GM18870 (cell line): ENCODE data around the gene SH2D4B.
A peak's percentile ranks its signal among the peaks of the same experiment; 100 is the strongest.

Experiments
- ATAC-seq: cut with Tn5 transposase; IDR thresholded peaks from one replicate; pipeline ENCODE4 v1.9.1; 2021; ENCODE audit warnings: moderate library complexity; ENCODE audit not compliant: unreplicated experiment

Gene SH2D4B

GRCh38 chr10:80537736-80538480 lies at the start of gene SH2D4B:
Gene SH2D4B, plus strand, starts transcription at chr10:80537902. Its CDS starts 430 bp downstream, at chr10:80538332.
- no peak for ATAC-seq

GRCh38 chr10:80488539-80489066 lies 49.1 kb upstream of the SH2D4B start:
- ATAC-seq, result no peak

DNA sequence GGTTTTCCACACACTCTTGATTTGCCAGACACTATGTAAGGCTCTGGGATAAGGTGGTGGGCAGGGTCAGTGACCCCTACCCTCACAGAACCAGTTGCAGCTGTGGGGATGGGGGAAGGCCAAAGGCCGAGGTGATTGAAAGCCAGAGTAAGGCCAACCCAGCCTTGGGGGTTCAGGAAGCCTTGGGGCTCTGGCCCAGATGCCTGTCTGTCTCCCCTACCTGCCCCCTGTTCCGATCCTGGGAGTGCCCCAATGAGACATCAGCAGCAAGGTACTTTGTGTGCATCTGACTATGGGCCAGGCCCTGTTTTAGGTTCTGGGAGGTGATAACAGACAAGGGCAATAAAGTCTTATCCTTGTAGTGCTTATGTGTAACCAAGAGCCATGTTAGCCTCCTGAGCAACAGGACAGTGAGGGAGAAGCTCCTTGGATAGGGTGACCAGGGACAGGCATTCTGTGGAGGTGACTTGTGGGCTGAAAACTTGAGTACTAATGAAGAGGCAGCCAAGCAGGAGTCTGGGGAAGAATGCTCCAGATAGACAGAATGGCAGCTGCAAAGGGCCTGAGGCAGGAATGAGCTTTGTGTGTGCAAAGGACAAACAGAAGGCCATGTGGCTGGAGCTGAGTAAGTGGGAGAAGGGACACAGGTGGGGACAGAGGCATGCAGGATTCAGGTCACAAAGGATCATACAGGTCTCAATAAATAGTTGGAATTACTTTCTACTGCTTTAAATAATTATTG lies 48.2 kb upstream of the SH2D4B start:
- no peak for ATAC-seq

- ATAC-seq, result no peak
Measured at GRCh38 chr10:80491251-80492102, 46.2 kb upstream of the SH2D4B start.

DNA sequence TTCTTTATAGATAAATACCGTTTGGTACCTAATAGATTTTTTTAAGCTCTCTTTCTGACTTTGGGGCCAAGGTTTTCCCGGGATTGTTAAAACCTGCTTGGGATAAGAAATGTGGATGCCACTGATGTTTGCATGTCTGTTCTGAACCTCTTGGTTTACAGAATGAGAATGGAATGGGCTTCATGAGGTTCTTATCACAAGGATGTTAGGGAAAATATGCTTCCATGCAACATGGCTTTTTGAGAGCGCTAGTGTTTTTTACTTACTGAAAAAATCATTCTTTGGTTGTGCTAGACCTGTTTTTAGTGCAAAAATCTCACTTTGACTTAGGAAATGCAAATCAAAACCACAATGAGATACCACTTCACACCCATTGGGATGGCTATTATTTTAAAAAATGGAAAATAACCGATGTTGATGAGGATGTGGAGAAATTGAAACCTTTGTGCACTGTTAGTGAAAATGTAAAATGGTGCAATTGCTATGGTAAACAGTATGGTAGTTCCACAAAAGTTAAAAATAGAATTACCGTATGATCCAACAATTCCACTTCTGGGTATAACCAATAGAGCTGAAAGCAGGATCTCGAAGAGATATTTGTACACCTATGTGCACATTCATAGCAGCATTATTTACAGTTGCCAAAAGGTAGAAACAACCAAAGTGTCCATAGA lies 44.7 kb upstream of the SH2D4B start:
- ATAC-seq, result peak; percentile 28

DNA sequence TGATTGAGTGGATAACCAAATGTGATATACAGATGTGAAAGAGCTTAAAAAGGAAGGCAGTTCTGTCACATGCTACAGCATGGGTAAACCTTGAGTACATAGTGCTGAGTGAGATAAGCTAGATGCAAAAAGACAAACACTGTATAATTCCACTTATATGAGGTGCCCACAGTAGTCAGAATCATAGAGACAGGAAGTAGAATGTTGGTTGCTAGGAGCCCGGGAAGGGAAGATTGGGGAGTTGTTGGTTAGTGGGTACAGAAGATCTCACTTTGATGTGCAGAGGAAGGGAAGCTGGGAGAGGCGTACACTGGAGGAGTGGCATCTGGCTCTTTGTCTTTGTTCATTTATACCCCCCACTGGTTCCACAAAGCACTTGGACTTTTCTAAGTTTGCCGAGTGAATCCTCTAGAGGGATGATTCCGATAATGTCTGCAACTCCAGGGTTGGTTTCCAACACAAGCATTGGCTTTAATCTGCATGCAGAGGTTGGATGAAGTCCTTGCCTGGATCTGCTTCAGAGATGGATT lies 44.1 kb upstream of the SH2D4B start:
- ATAC-seq, result peak; percentile 52

DNA sequence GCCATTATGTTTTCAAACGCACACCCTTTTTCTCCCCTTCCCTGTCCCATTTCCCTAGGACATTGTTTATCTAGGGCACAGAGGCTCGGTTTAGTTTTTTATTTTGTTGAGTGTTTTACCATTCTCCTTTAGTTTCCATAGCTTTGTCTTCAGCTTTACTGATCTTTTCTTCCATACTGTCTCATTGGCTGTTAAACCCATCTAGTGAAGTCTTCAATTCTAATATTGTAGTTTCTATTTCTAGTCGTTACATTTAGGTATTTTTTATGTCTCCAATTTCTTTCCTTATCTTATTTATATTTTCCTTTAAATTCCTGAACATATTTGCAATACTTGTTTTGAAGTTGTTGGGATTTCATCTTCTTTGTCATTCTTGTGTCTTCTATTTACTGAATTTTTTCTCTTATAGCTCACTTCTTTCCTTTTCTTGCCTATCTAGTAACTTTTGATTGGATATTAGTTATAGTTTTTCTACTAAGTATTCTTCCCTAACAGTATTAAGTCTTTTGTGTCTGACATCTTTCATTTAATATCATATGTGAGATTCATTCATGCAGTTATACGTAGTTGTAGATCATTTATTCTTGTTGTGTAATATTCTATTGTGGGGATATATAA lies 41.0 kb upstream of the SH2D4B start:
- no peak for ATAC-seq

GRCh38 chr10:80497187-80498077 lies 40.3 kb upstream of the SH2D4B start:
- ATAC-seq, result no peak

- no peak for ATAC-seq
Measured at GRCh38 chr10:80498078-80498832, 39.4 kb upstream of the SH2D4B start.

DNA sequence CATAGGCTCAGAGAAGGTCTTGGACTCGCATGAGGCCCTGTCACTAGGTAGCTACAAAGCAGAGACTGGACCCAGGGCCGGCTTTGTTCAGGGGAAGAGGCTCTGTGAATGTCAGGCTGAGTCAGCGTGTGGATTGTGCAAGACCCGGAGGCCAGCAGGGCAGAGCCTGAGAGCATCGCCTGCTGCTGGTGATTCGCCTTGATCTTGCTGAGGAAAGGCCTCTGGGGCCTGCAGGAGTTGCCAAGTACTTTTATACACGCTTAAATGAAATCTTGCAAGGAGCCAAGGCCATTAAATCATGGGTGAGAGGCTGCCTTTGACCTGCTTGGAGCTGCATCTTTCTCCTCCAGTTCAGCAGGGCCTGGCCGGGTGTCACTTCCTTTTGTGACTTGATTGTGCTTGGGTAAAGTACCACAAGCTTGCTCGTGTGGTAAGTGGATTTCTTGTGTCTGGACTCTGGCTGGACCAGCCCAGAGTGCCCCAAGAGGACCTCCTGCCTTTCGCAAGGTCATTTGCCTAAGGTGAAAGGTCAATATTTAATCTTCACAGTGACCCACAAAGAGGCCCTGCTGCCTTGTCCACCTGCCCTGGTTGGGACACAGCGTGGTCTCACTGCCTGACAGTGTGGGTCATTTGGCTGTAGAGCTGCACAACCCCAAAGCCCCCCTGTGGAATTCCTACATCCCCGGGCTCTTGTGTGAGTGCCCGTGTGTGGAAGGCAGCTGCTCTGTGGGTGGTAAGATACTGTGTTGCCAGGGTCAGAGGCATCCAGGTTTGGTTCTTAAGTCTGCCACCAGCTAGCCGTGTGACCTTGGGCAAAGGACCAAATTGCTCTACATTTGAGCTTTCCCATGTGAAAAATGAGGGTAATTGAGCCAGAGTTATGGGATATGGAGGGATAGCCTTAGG lies 38.6 kb upstream of the SH2D4B start:
- ATAC-seq, result no peak

- peak; percentile 68 for ATAC-seq
Measured at GRCh38 chr10:80500572-80501380, 36.9 kb upstream of the SH2D4B start.

- no peak for ATAC-seq
Measured at GRCh38 chr10:80501381-80501912, 36.3 kb upstream of the SH2D4B start.

- no peak for ATAC-seq
Measured at GRCh38 chr10:80501913-80502521, 35.7 kb upstream of the SH2D4B start.

- ATAC-seq, result no peak
Measured at GRCh38 chr10:80502621-80503583, 34.8 kb upstream of the SH2D4B start.
